IMR-90 (cell line): Measurements from ENCODE around the gene RGMA. TPM values are rescaled to one million over a fixed set of nuclear protein-coding genes. Genes with fewer than 3 reads are reported as not detected.

Experiments
- ATAC-seq: fragments of 200-7000 bp; cut with Tn5 transposase; 2 replicates; pipeline ENCODE4 v1.9.1; 2020; ENCODE audit warnings: low read depth, mild to moderate bottlenecking, moderate library complexity
- BruUV-seq: library from RNA; stranded (reverse); fragments of 400-500 nt; replicated peaks from 2 replicates; lab custom pipeline; 2021; lab: Mats Ljungman, UMichigan
- CTCF ChIA-PET: fragments of 300-600 bp; formaldehyde crosslinking; extraction: SDS; loops from one replicate; lab custom pipeline; 2021; ENCODE audit warnings: antibody characterized with exemption; lab: Yijun Ruan, JAX
- POLR2A ChIA-PET: fragments of 300-600 bp; sonication (Branson Sonifier 250); formaldehyde crosslinking; loops from one replicate; lab custom pipeline; 2022; ENCODE audit warnings: antibody characterized with exemption; ENCODE audit not compliant: unreplicated experiment; lab: Charles Lee
- DNase-seq: peaks from one replicate; pipeline ENCODE4 v3.0.0; 2013
- H2AFZ ChIP-seq: replicated peaks from 2 replicates; pipeline ENCODE3; 2013; ENCODE audit warnings: low read length, mild to moderate bottlenecking; ENCODE audit not compliant: poor library complexity
- H2AK5ac ChIP-seq: 2 replicates; pipeline ENCODE4 v1.6.1; 2013; ENCODE audit warnings: low read depth, low read length, inconsistent platforms
- H2AK9ac ChIP-seq: replicated peaks from 2 replicates; pipeline ENCODE3; 2013; ENCODE audit warnings: mild to moderate bottlenecking, low read depth, low read length, moderate library complexity; ENCODE audit not compliant: poor library complexity
- H2BK120ac ChIP-seq: 2 replicates; pipeline ENCODE4 v1.6.1; 2013; ENCODE audit warnings: low read depth, low read length, inconsistent platforms
- H2BK15ac ChIP-seq: 3 replicates; pipeline ENCODE4 v1.6.1; 2013; ENCODE audit warnings: low read depth, low read length, inconsistent platforms
- H2BK20ac ChIP-seq: 2 replicates; pipeline ENCODE4 v1.6.1; 2013; ENCODE audit warnings: low read depth, mild to moderate bottlenecking, inconsistent platforms, low read length, moderate library complexity
- H2BK5ac ChIP-seq: 2 replicates; pipeline ENCODE4 v1.6.1; 2013; ENCODE audit warnings: mild to moderate bottlenecking, low read depth, low read length, inconsistent platforms; ENCODE audit not compliant: poor library complexity, severe bottlenecking
- H3K14ac ChIP-seq: replicated peaks from 2 replicates; pipeline ENCODE4 v1.6.1; 2013; ENCODE audit warnings: low read depth, low read length, inconsistent platforms
- H3K18ac ChIP-seq: 2 replicates; pipeline ENCODE4 v1.6.1; 2013; ENCODE audit warnings: low read depth, low read length, control low read depth
- H3K23ac ChIP-seq: 2 replicates; pipeline ENCODE4 v1.6.1; 2013; ENCODE audit warnings: low read depth, low read length, inconsistent platforms
- H3K27ac ChIP-seq: 2 replicates; pipeline ENCODE4 v1.5.1; 2013; ENCODE audit warnings: mild to moderate bottlenecking, control low read depth, low read length; ENCODE audit not compliant: insufficient read depth
- H3K27me3 ChIP-seq: 2 replicates; pipeline ENCODE4 v1.6.1; 2013; ENCODE audit warnings: low read length; ENCODE audit not compliant: control insufficient read depth, insufficient read depth
- H3K36me3 ChIP-seq: 2 replicates; pipeline ENCODE4 v1.6.1; 2013; ENCODE audit warnings: low read length, mixed read lengths; ENCODE audit not compliant: control insufficient read depth, insufficient read depth
- H3K4ac ChIP-seq: 2 replicates; pipeline ENCODE4 v1.6.1; 2013; ENCODE audit warnings: low read depth, low read length, inconsistent platforms
- H3K4me1 ChIP-seq: 2 replicates; pipeline ENCODE4 v1.6.1; 2013; ENCODE audit warnings: low read length, mixed read lengths; ENCODE audit not compliant: control insufficient read depth, insufficient read depth
- H3K4me2 ChIP-seq: 2 replicates; pipeline ENCODE4 v1.6.1; 2013; ENCODE audit warnings: low read depth, mild to moderate bottlenecking, control low read depth, low read length, moderate library complexity
- H3K4me3 ChIP-seq: 2 replicates; pipeline ENCODE4 v1.5.1; 2013; ENCODE audit warnings: low read depth, mild to moderate bottlenecking, control low read depth, low read length, moderate library complexity; ENCODE audit not compliant: insufficient read depth
- H3K56ac ChIP-seq: 2 replicates; pipeline ENCODE4 v1.6.1; 2013; ENCODE audit warnings: low read length, inconsistent platforms; ENCODE audit not compliant: insufficient read depth; ENCODE audit errors: extremely low read depth
- H3K79me1 ChIP-seq, 2 experiments: 2 replicates each; pipeline ENCODE4 v1.6.1; 2013; ENCODE audit warnings: low read length in 2 of 2, inconsistent platforms in 1 of 2, low read depth in 1 of 2
- H3K9ac ChIP-seq: 2 replicates; pipeline ENCODE4 v1.6.1; 2013; ENCODE audit warnings: low read depth, low read length, control low read depth
- H3K9me1 ChIP-seq: 2 replicates; pipeline ENCODE4 v1.6.1; 2013; ENCODE audit warnings: low read length, inconsistent platforms; ENCODE audit not compliant: insufficient read depth
- H3K9me3 ChIP-seq: 2 replicates; pipeline ENCODE4 v1.6.1; 2013; ENCODE audit warnings: low read length; ENCODE audit not compliant: control insufficient read depth, insufficient read depth
- H4K20me1 ChIP-seq: 2 replicates; pipeline ENCODE4 v1.6.1; 2013; ENCODE audit warnings: low read length, inconsistent platforms; ENCODE audit not compliant: insufficient read depth
- H4K5ac ChIP-seq: 2 replicates; pipeline ENCODE4 v1.6.1; 2013; ENCODE audit warnings: mild to moderate bottlenecking, low read depth, low read length, control low read depth
- H4K8ac ChIP-seq, 2 experiments: 2 replicates each; pipeline ENCODE4 v1.6.1; 2013; ENCODE audit warnings: low read depth in 2 of 2, low read length in 2 of 2, control low read depth in 1 of 2, inconsistent platforms in 1 of 2
- H4K91ac ChIP-seq: 2 replicates; pipeline ENCODE4 v1.6.1; 2013; ENCODE audit warnings: low read depth, low read length, inconsistent platforms; ENCODE audit not compliant: insufficient read depth
- RAD21 ChIP-seq: IDR thresholded peaks from 2 replicates; pipeline ENCODE4 v1.6.1; 2012; ENCODE audit warnings: low read length, improper control_type of control experiment
- SMC3 ChIP-seq: fragments of 150-350 bp; IDR thresholded peaks from 2 replicates; pipeline ENCODE4 v1.6.1; 2016; ENCODE audit warnings: low read depth, mild to moderate bottlenecking, antibody characterized with exemption, low read length, moderate library complexity
- WGBS, 2 experiments: methylation state at CpG; one replicate each; pipeline versions ENCODE4 v1.1.5 to v1.1.7; 2013; ENCODE audit warnings: missing lambda C conversion rate in 2 of 2; ENCODE audit not compliant: insufficient read length in 1 of 2; ENCODE audit errors: extremely low coverage in 2 of 2; 5-methylcytosine and 5-hydroxymethylcytosine counted together
- dilution Hi-C: fragments of 300-500 bp; cut with HindIII; formaldehyde crosslinking; loops from one replicate; pipeline ENCODE4 v1.14.3; 2018; ENCODE audit warnings: low sequenced_read_pairs; ENCODE audit not compliant: unreplicated experiment
- in situ Hi-C: fragments of 300-500 bp; cut with MboI; formaldehyde crosslinking; loops from 3 replicates; pipeline ENCODE4 v1.14.3; 2019; ENCODE audit warnings: low sequenced_read_pairs, inconsistent platforms, mixed read lengths
- intact Hi-C: fragments of 100-400 bp; cut with micrococcal nuclease; formaldehyde crosslinking; loops from 2 replicates; pipeline ENCODE4 v1.10.0; 2022
- polyA plus RNA-seq, 3 experiments: library from polyadenylated mRNA; depleted of rRNA; stranded (reverse); fragments of >200 nt; gene quantifications; 2 replicates each; pipeline ENCODE4 v1.2.3, GENCODE V29; 2012; ENCODE audit warnings: low replicate concordance in 1 of 3
- total RNA-seq: library from RNA; depleted of rRNA; stranded (reverse); fragments of >200 nt; gene quantifications from 2 replicates; pipeline ENCODE4 v1.2.3, GENCODE V29; 2012

RGMA gene
- total and polyA plus RNA-seq, 2 of the 4 experiments (the other 2 are of a cell fraction), result 0.18 to 0.26 TPM

DNA sequence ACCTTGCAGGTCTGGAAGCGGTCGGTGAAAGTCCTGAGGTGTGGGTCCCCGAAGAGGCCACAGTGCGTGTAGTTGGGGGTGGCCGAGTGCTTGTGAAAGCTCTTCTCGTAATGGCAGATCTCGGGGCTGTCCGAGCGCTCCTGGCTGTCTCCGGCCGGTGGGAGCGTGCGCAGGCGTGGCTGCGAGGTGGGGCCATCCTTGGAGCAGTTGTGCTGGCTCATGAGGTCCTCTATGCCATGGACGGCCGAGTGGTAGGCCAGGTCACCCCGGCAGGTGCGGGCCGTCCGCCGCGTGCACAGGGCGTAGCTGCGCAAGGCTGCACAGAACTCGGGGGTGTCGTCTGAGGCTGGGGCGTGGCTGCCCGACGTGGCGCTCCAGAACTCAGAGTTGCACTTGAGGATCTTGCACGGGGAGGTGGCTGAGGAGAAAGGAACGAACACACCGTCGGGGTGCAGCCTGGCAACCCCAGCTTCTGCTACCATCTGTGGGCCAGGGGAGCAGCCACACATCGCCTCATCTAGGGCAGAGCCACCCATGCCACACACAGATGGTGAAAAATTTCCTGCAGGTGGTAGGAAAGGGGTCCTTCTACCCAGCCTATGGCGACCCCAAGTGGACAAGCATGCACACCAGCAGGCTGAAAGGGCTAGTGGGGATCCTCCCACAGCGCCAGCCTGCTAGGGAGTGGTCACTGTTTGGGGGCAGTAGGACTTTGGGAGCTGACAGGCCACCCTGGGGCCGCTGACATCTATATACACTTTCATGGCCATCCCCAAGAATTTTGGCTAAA is 36.7 kb downstream of the RGMA start:
- ChIA-PET CTCF (no interaction called here), POLR2A (no interaction called here)
- Histone ChIP-seq H3K36me3 (no peaks in the 10 kb centered on the region), H3K9me1 (no peaks in the 10 kb centered on the region), H4K91ac (no peak overlapping the region), H3K27ac (no peak overlapping the region), H3K9ac (no peak overlapping the region), H2AK5ac (no peak overlapping the region), H4K20me1 (no peaks in the 10 kb centered on the region), H2BK20ac (no peak overlapping the region), H3K27me3 (peaks cover 6% of the 10 kb centered on the region), H2BK5ac (no peak overlapping the region), H4K5ac (no peak overlapping the region), H2BK15ac (no peak overlapping the region), H3K4me3 (no peak overlapping the region), H3K4ac (no peak overlapping the region), H3K9me3 (no peaks in the 10 kb centered on the region), H2AFZ (no peak overlapping the region), H3K18ac (no peak overlapping the region), H3K23ac (no peak overlapping the region), H3K4me1 (no peaks in the 10 kb centered on the region), H3K4me2 (no peak overlapping the region), H2AK9ac (no peak overlapping the region), H3K56ac (no peak overlapping the region), H3K79me1 (no peaks in the 10 kb centered on the region), H3K14ac (no peak overlapping the region), H2BK120ac (no peak overlapping the region), H4K8ac (no peak overlapping the region)
- ATAC-seq, result no peak
- BruUV-seq, result no TSS peak
- TF ChIP-seq SMC3, result no peak
- 0 out of 2 replicates have a peak, but pooled peaks have one; percentile 13 for TF ChIP-seq RAD21
- 88% methylated on average over 21 of the region's 39 CpGs; no CpG with 5 or more reads in 1 of the 2 experiments for WGBS, 2 experiments
- in situ Hi-C loops (no loop called here), intact Hi-C loops (no loop called here), dilution Hi-C loops (no loop called here)
- no peak for DNase-seq
